BLaER1 (cell line): ENCODE results near the gene GRK5.

Experiments
- H3K27ac ChIP-seq: shearing (Covaris generic); formaldehyde crosslinking; 2 replicates; pipeline ENCODE4 v1.8.1; 2022
- H3K27me3 ChIP-seq: shearing (Covaris generic); formaldehyde crosslinking; 2 replicates; pipeline ENCODE4 v1.8.1; 2022
- H3K36me3 ChIP-seq: shearing (Covaris generic); formaldehyde crosslinking; 2 replicates; pipeline ENCODE4 v1.8.1; 2022
- H3K4me1 ChIP-seq: shearing (Covaris generic); formaldehyde crosslinking; 2 replicates; pipeline ENCODE4 v1.8.1; 2022
- H3K4me2 ChIP-seq: shearing (Covaris generic); formaldehyde crosslinking; 2 replicates; pipeline ENCODE4 v1.8.1; 2022
- H3K4me3 ChIP-seq: shearing (Covaris generic); formaldehyde crosslinking; 2 replicates; pipeline ENCODE4 v1.8.1; 2022
- H3K9ac ChIP-seq: shearing (Covaris generic); formaldehyde crosslinking; 2 replicates; pipeline ENCODE4 v1.8.1; 2022
- H3K9me3 ChIP-seq: shearing (Covaris generic); formaldehyde crosslinking; 2 replicates; pipeline ENCODE4 v1.8.1; 2022
- H4K20me1 ChIP-seq: shearing (Covaris generic); formaldehyde crosslinking; 2 replicates; pipeline ENCODE4 v1.8.1; 2022
- Cebpa-rat ChIP-seq: shearing (Covaris generic); IDR thresholded peaks from 2 replicates; pipeline ENCODE4 v1.8.1; 2022

GRK5 gene

GRCh38 chr10:119483001-119483400 is 275.6 kb downstream of the GRK5 start:
- Histone ChIP-seq H4K20me1 (no peaks in the 10 kb centered on the region), H3K27ac (no peak overlapping the region), H3K4me1 (peaks cover 18% of the 10 kb centered on the region), H3K4me3 (no peak overlapping the region), H3K36me3 (no peaks in the 10 kb centered on the region), H3K27me3 (no peaks in the 10 kb centered on the region), H3K9ac (no peak overlapping the region), H3K9me3 (no peaks in the 10 kb centered on the region), H3K4me2 (no peak overlapping the region)
- TF ChIP-seq Cebpa-rat, result no peak

- no peaks in the 10 kb centered on the region for H3K36me3 ChIP-seq
- H3K4me3 ChIP-seq, result no peak overlapping the region
- H3K9ac ChIP-seq, result no peak overlapping the region
- H3K4me1 ChIP-seq, result peaks cover 11% of the 10 kb centered on the region
- H4K20me1 ChIP-seq, result no peaks in the 10 kb centered on the region
- no peak for TF ChIP-seq Cebpa-rat
- H3K4me2 ChIP-seq, result no peak overlapping the region
- H3K9me3 ChIP-seq, result no peaks in the 10 kb centered on the region
- no peaks in the 10 kb centered on the region for H3K27me3 ChIP-seq
- no peak overlapping the region for H3K27ac ChIP-seq
These were observed 276.5 kb downstream of the GRK5 start for GRCh38 chr10:119483839-119484238.

- H3K9me3 ChIP-seq, result no peaks in the 10 kb centered on the region
- no peak overlapping the region for H3K9ac ChIP-seq
- no peaks in the 10 kb centered on the region for H3K27me3 ChIP-seq
- no peaks in the 10 kb centered on the region for H3K36me3 ChIP-seq
- H3K27ac ChIP-seq, result no peak overlapping the region
- H4K20me1 ChIP-seq, result no peaks in the 10 kb centered on the region
- TF ChIP-seq Cebpa-rat, result no peak
- H3K4me1 ChIP-seq, result peaks cover 31% of the 10 kb centered on the region
- peak overlapping the region; percentile 82; the same call in 1 of the 2 replicates for H3K4me2 ChIP-seq
- H3K4me3 ChIP-seq, result no peak overlapping the region
These were observed 281.3 kb downstream of the GRK5 start for GRCh38 chr10:119488675-119489074.

- no peaks in the 10 kb centered on the region for H4K20me1 ChIP-seq
- H3K27me3 ChIP-seq, result no peaks in the 10 kb centered on the region
- H3K27ac ChIP-seq, result peak overlapping the region; percentile 64
- peaks cover 35% of the 10 kb centered on the region for H3K4me1 ChIP-seq
- no peak for TF ChIP-seq Cebpa-rat
- no peaks in the 10 kb centered on the region for H3K36me3 ChIP-seq
- H3K9ac ChIP-seq, result peak overlapping the region; percentile 67
- peak overlapping the region; percentile 53 for H3K4me3 ChIP-seq
- no peaks in the 10 kb centered on the region for H3K9me3 ChIP-seq
- H3K4me2 ChIP-seq, result peak overlapping the region; percentile 82
These were observed 282.6 kb downstream of the GRK5 start for GRCh38 chr10:119489991-119490326.

DNA sequence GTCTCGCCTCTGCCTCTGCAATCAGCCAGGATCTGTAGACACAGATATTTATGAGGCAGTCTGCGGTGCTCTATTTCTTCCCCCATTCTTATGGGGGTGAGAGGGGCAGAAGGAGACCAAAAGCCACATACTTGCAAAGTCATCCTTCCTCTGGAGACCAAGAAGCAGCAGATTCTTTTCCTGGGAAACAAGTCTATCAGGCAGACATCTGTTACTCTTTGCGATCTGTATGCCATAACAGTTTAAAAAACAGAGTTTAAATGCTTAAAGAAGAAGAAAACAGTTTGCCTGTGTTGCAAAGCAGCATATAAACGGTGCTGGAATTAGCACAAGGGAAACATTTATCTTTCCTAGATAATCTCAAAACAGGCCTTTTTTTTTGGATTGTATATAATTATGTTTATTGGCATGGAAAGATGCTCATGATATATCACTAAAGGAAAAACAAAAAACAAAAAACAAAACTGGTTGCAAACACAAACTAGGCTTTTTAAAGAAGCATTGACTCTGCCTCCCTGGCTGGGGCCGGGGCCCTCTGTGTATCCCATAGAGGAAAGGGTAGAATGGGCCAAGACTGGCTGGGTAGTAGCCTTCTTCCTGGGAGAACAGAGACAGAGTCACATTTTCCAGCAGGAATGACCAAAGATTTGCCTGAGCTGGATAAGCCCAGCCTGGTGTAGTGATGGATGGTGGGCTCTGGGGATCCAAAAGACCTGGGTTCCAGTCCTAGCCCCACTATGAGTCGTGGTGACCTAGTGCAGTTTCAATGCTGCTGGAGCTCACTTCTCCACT is 284.8 kb downstream of the GRK5 start:
- H3K27ac ChIP-seq, result no peak overlapping the region
- peaks cover 52% of the 10 kb centered on the region for H3K4me1 ChIP-seq
- no peak overlapping the region for H3K4me3 ChIP-seq
- TF ChIP-seq Cebpa-rat, result no peak
- no peak overlapping the region for H3K9ac ChIP-seq
- no peaks in the 10 kb centered on the region for H4K20me1 ChIP-seq
- no peaks in the 10 kb centered on the region for H3K9me3 ChIP-seq
- no peaks in the 10 kb centered on the region for H3K36me3 ChIP-seq
- H3K27me3 ChIP-seq, result no peaks in the 10 kb centered on the region
- H3K4me2 ChIP-seq, result peak overlapping the region; percentile 42; the same call in 1 of the 2 replicates

GRCh38 chr10:119493155-119493554 is 285.8 kb downstream of the GRK5 start:
- H4K20me1 ChIP-seq, result no peaks in the 10 kb centered on the region
- TF ChIP-seq Cebpa-rat, result no peak
- H3K27ac ChIP-seq, result no peak overlapping the region
- H3K4me3 ChIP-seq, result no peak overlapping the region
- H3K4me1 ChIP-seq, result peaks cover 56% of the 10 kb centered on the region
- no peaks in the 10 kb centered on the region for H3K36me3 ChIP-seq
- H3K4me2 ChIP-seq, result no peak overlapping the region
- no peak overlapping the region for H3K9ac ChIP-seq
- no peaks in the 10 kb centered on the region for H3K27me3 ChIP-seq
- H3K9me3 ChIP-seq, result no peaks in the 10 kb centered on the region

GRCh38 chr10:119494236-119495020 is 287.1 kb downstream of the GRK5 start:
- peaks cover 50% of the 10 kb centered on the region for H3K4me1 ChIP-seq
- H3K36me3 ChIP-seq, result peaks cover 5% of the 10 kb centered on the region; the same call in 1 of the 2 replicates
- H3K27me3 ChIP-seq, result no peaks in the 10 kb centered on the region
- no peak for TF ChIP-seq Cebpa-rat
- no peaks in the 10 kb centered on the region for H3K9me3 ChIP-seq
- H3K4me3 ChIP-seq, result no peak overlapping the region
- H4K20me1 ChIP-seq, result no peaks in the 10 kb centered on the region
- H3K9ac ChIP-seq, result no peak overlapping the region
- no peak overlapping the region for H3K4me2 ChIP-seq
- no peak overlapping the region for H3K27ac ChIP-seq

- Histone ChIP-seq H3K36me3 (peaks cover 6% of the 10 kb centered on the region; the same call in 1 of the 2 replicates), H3K9me3 (no peaks in the 10 kb centered on the region), H3K4me3 (no peak overlapping the region), H3K4me1 (peaks cover 43% of the 10 kb centered on the region), H3K9ac (no peak overlapping the region), H4K20me1 (no peaks in the 10 kb centered on the region), H3K27me3 (no peaks in the 10 kb centered on the region), H3K4me2 (no peak overlapping the region), H3K27ac (no peak overlapping the region)
- TF ChIP-seq Cebpa-rat, result no peak
These were observed 287.7 kb downstream of the GRK5 start for GRCh38 chr10:119495021-119495505.

DNA sequence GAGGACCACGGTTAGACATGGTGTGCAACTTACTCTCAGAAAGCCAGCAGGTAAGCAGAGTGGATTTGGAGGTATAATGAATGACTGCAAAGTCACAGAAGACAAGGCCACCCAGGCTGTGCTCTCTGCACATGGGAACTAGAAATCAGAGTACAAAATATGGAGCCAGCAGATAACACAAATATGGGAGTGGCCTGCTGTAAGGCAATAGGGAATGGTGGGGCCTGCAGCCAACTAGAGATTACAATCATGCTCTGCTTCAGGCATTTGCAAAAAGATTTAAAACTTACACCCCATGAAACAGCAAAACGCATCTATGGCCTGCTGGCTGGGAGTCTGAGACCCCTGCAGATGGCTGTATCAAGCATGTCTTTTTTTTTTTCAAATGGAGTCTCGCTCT is 288.2 kb downstream of the GRK5 start:
- Histone ChIP-seq H3K4me3 (no peak overlapping the region), H3K27ac (no peak overlapping the region), H3K27me3 (no peaks in the 10 kb centered on the region), H3K9ac (no peak overlapping the region), H3K36me3 (peaks cover 6% of the 10 kb centered on the region; the same call in 1 of the 2 replicates), H3K9me3 (no peaks in the 10 kb centered on the region), H3K4me1 (peaks cover 38% of the 10 kb centered on the region), H3K4me2 (no peak overlapping the region), H4K20me1 (no peaks in the 10 kb centered on the region)
- no peak for TF ChIP-seq Cebpa-rat

GRCh38 chr10:119496273-119496672 is 288.9 kb downstream of the GRK5 start:
- H3K27ac ChIP-seq, result 0 out of 2 replicates have a peak overlapping the region, but pooled peaks have one; percentile 30
- no peak overlapping the region for H3K4me3 ChIP-seq
- peaks cover 40% of the 10 kb centered on the region for H3K4me1 ChIP-seq
- peaks cover 6% of the 10 kb centered on the region; the same call in 1 of the 2 replicates for H3K36me3 ChIP-seq
- H4K20me1 ChIP-seq, result no peaks in the 10 kb centered on the region; the same call in 1 of the 2 replicates
- no peaks in the 10 kb centered on the region for H3K27me3 ChIP-seq
- no peak overlapping the region for H3K9ac ChIP-seq
- H3K9me3 ChIP-seq, result no peaks in the 10 kb centered on the region
- no peak for TF ChIP-seq Cebpa-rat
- peak overlapping the region; percentile 59 for H3K4me2 ChIP-seq
